K562 (cell line): Measurements from ENCODE around the gene KRT80. TPM values are rescaled to one million over a fixed set of nuclear protein-coding genes. Genes with fewer than 3 reads are reported as not detected.

Source experiments
- ADNP ChIP-seq: fragments of 200-800 bp; sonication (Bioruptor generic); IDR thresholded peaks from 2 replicates; pipeline ENCODE4 v1.6.1; 2016; ENCODE audit warnings: missing genetic modification characterization, missing compliant biosample characterization
- BMI1 ChIP-seq: fragments of 150-350 bp; IDR thresholded peaks from 2 replicates; pipeline ENCODE4 v1.6.1; 2014; ENCODE audit warnings: low read length
- CAMTA2 ChIP-seq: fragments of 250-450 bp; sonication (Bioruptor Pico); conservative IDR thresholded peaks from 2 replicates; pipeline ENCODE4 v1.5.1; 2022
- CCNT2 ChIP-seq: IDR thresholded peaks from 2 replicates; pipeline ENCODE4 v1.6.1; 2011; ENCODE audit warnings: borderline replicate concordance, low read depth, mild to moderate bottlenecking, moderate library complexity, mixed read lengths, low read length; ENCODE audit not compliant: insufficient read length; ENCODE audit errors: extremely low read depth
- CTCF ChIP-seq, 3 experiments: IDR thresholded peaks in 2 of 3; conservative IDR thresholded peaks in 1 of 3; 2 replicates each; pipeline ENCODE4 v1.5.1; 2011 to 2012; ENCODE audit warnings: low read length in 3 of 3, mild to moderate bottlenecking in 3 of 3, control low read depth in 2 of 3, improper control_type of control experiment in 1 of 3, inconsistent platforms in 1 of 3, low read depth in 1 of 3, mixed read lengths in 1 of 3, moderate library complexity in 1 of 3; ENCODE audit not compliant: insufficient read depth in 2 of 3
- MGA ChIP-seq: fragments of 450-650 bp; IDR thresholded peaks from 2 replicates; pipeline ENCODE4 v1.6.1; 2016; ENCODE audit warnings: mild to moderate bottlenecking, moderate library complexity
- NUFIP1 ChIP-seq: fragments of 450-650 bp; IDR thresholded peaks from 2 replicates; pipeline ENCODE4 v1.6.1; 2018; ENCODE audit not compliant: partially characterized antibody
- POLR2H ChIP-seq: IDR thresholded peaks from 2 replicates; pipeline ENCODE4 v1.6.1; 2016; ENCODE audit warnings: missing genetic modification characterization, low read depth, mild to moderate bottlenecking, control low read depth, missing compliant biosample characterization, moderate library complexity
- ZNF253 ChIP-seq: fragments of 250-450 bp; sonication (Bioruptor Pico); conservative IDR thresholded peaks from 2 replicates; pipeline ENCODE4 v1.6.1; 2021; ENCODE audit warnings: mild to moderate bottlenecking
- ZNF583 ChIP-seq: fragments of 250-450 bp; sonication (Bioruptor Pico); IDR thresholded peaks from 2 replicates; pipeline ENCODE4 v1.4.0; 2020
- polyA plus RNA-seq, 8 experiments: library from polyadenylated mRNA; depleted of rRNA in 4 of 8; stranded (reverse) in 5 of 8; unstranded in 3 of 8; fragments of >200 nt; fragmentation: Nextera tagmentation in 2 of 8; fragmentation: Illumina TruSeq in 1 of 8; extraction: Ambion mirVana in 2 of 8; extraction: Trizol in 1 of 8; gene quantifications; 2 replicates each; pipeline versions ENCODE4 v1.2.1 to v1.2.3, GENCODE V29; 2011 to 2014; ENCODE audit warnings: inconsistent platforms in 1 of 8, missing spikeins in 1 of 8
- total RNA-seq, 7 experiments: library from RNA; depleted of rRNA in 6 of 7; stranded (reverse); fragments of >200 nt in 6 of 7; fragmentation: Illumina TruSeq in 2 of 7; extraction: Trizol in 2 of 7; gene quantifications; 2 replicates each; pipeline versions ENCODE4 v1.2.1 to v1.2.3, GENCODE V29; 2011 to 2021; ENCODE audit warnings: low replicate concordance in 1 of 7
- TF ChIP-seq, protein P1 (sequence below): fragments of 150-350 bp; IDR thresholded peaks from 2 replicates; pipeline ENCODE4 v1.6.1; 2014; ENCODE audit warnings: low read depth, mild to moderate bottlenecking, low read length, borderline replicate concordance

KRT80 gene
- total and polyA plus RNA-seq, 9 of the 15 experiments (the other 6 are each of a cell fraction or from before 2014, with no cell fraction given), result not detected

DNA sequence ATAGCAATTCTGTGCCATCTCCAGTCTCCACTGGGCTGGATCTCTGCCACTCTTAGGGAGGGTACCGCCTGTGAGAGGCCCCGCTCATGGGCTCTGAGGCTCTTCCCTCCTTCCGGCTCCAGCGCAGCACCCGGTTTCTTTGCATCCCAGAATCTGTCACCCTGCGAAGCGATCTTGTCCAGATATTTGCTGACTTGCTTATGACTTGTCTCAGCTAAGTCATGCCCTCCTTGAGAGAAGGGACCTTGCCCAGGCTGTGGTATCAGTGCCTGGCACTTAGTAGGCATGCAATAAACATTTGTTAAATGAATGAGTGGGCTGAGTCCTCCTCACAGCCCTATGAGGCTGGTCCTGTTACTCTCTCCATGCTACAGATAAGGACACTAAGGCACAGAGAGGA, 13.4 kb downstream of the KRT80 start (continued):
- no peak for TF ChIP-seq MGA
- TF ChIP-seq NUFIP1, result no peak
- no peak for TF ChIP-seq CAMTA2 (CRISPR knock-in tag)
- TF ChIP-seq ZNF253 (CRISPR knock-in tag), result no peak
- TF ChIP-seq, protein P1, sequence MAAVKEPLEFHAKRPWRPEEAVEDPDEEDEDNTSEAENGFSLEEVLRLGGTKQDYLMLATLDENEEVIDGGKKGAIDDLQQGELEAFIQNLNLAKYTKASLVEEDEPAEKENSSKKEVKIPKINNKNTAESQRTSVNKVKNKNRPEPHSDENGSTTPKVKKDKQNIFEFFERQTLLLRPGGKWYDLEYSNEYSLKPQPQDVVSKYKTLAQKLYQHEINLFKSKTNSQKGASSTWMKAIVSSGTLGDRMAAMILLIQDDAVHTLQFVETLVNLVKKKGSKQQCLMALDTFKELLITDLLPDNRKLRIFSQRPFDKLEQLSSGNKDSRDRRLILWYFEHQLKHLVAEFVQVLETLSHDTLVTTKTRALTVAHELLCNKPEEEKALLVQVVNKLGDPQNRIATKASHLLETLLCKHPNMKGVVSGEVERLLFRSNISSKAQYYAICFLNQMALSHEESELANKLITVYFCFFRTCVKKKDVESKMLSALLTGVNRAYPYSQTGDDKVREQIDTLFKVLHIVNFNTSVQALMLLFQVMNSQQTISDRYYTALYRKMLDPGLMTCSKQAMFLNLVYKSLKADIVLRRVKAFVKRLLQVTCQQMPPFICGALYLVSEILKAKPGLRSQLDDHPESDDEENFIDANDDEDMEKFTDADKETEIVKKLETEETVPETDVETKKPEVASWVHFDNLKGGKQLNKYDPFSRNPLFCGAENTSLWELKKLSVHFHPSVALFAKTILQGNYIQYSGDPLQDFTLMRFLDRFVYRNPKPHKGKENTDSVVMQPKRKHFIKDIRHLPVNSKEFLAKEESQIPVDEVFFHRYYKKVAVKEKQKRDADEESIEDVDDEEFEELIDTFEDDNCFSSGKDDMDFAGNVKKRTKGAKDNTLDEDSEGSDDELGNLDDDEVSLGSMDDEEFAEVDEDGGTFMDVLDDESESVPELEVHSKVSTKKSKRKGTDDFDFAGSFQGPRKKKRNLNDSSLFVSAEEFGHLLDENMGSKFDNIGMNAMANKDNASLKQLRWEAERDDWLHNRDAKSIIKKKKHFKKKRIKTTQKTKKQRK, result no peak
- TF ChIP-seq POLR2H (tag), result no peak
- no peak for TF ChIP-seq CTCF (IDR thresholded peaks at IDR 0.05 in 2 of 3, conservative IDR thresholded peaks at IDR 0.05 in 1 of 3; ENCODE audit: insufficient read depth in 2 of 3, low read depth in 1 of 3, low read length in 3 of 3)
- no peak for TF ChIP-seq CCNT2
- TF ChIP-seq ZNF583 (CRISPR knock-in tag), result no peak
- TF ChIP-seq ADNP (tag), result no peak
- no peak for TF ChIP-seq BMI1
